Measurements from ENCODE around the gene VEGFA.
"Not testable (repeated sequence)": the region's sequence is repeated elsewhere in the genome, so short reads cannot be mapped to it uniquely, and the experiment has no call there.

Gene VEGFA

GRCh38 chr6:43806043-43806757 lies 36.2 kb downstream of the VEGFA start:
- no peak for DNase-seq

- DNase-seq, result no peak
These were observed 36.8 kb downstream of the VEGFA start for GRCh38 chr6:43806758-43807227.

- DNase-seq, result no peak
These were observed 37.4 kb downstream of the VEGFA start for GRCh38 chr6:43807228-43808061.

GRCh38 chr6:43808412-43808811 lies 38.4 kb downstream of the VEGFA start:
- DNase-seq, result no peak

GRCh38 chr6:43809417-43810305 lies 39.6 kb downstream of the VEGFA start:
- no peak for DNase-seq

- DNase-seq, result no peak
These were observed 41.1 kb downstream of the VEGFA start for GRCh38 chr6:43810965-43811732.

GRCh38 chr6:43811733-43812099 lies 41.7 kb downstream of the VEGFA start:
- no peak for DNase-seq

GRCh38 chr6:43812850-43813578 lies 43.0 kb downstream of the VEGFA start:
- no peak for DNase-seq

GRCh38 chr6:43814111-43814510 lies 44.1 kb downstream of the VEGFA start:
- DNase-seq, result no peak

GRCh38 chr6:43814865-43815264 lies 44.9 kb downstream of the VEGFA start:
- DNase-seq, result no peak

- DNase-seq, result no peak
These were observed 47.2 kb downstream of the VEGFA start for GRCh38 chr6:43817192-43817591.

- DNase-seq, result not testable (repeated sequence)
These were observed 49.0 kb downstream of the VEGFA start for GRCh38 chr6:43818973-43819372.

- DNase-seq, result no peak
These were observed 49.9 kb downstream of the VEGFA start for GRCh38 chr6:43819958-43820357.

GRCh38 chr6:43820486-43820885 lies 50.5 kb downstream of the VEGFA start:
- no peak for DNase-seq

- DNase-seq, result no peak
These were observed 51.3 kb downstream of the VEGFA start for GRCh38 chr6:43821101-43821886.

GRCh38 chr6:43823390-43823789 lies 53.4 kb downstream of the VEGFA start:
- DNase-seq, result no peak

GRCh38 chr6:43823879-43824702 lies 54.1 kb downstream of the VEGFA start:
- DNase-seq, result no peak

- DNase-seq, result no peak
These were observed 54.7 kb downstream of the VEGFA start for GRCh38 chr6:43824703-43825064.

GRCh38 chr6:43825187-43826115 lies 55.4 kb downstream of the VEGFA start:
- DNase-seq, result no peak
